SK-N-SH (cell line): ENCODE measurements around the gene TFE3. TPM values are rescaled to one million over a fixed set of nuclear protein-coding genes. Genes with fewer than 3 reads are reported as not detected.

Experiments used
- CTCF ChIA-PET: fragments of 300-600, 350-600 bp; formaldehyde crosslinking; extraction: SDS; loops from one replicate; lab custom pipeline; 2021; lab: Yijun Ruan, JAX
- POLR2A ChIA-PET: fragments of 350-600 bp; sonication (Branson Sonifier 250); formaldehyde crosslinking; extraction: SDS; loops from one replicate; lab custom pipeline; 2020; ENCODE audit warnings: antibody characterized with exemption, inconsistent platforms; lab: Yijun Ruan, JAX
- DNase-seq: peaks from one replicate; pipeline ENCODE4 v3.0.0; 2012
- H2AFZ ChIP-seq: fragments of 200-600 bp; sonication (generic); 2 replicates; pipeline ENCODE4 v1.8.1; 2016; ENCODE audit warnings: antibody characterized with exemption, mild to moderate bottlenecking, low read depth
- H3F3A ChIP-seq: fragments of 200-600 bp; sonication (generic); replicated peaks from 2 replicates; pipeline ENCODE3; 2016; ENCODE audit warnings: antibody characterized with exemption, mild to moderate bottlenecking; ENCODE audit not compliant: insufficient read depth
- H3K27ac ChIP-seq, 2 experiments: fragments of 200-500 bp in 1 of 2; fragments of 200-600 bp in 1 of 2; sonication (Bioruptor generic) in 1 of 2; sonication (generic), shearing (Covaris generic) in 1 of 2; 2 replicates each; pipeline versions ENCODE4 v1.5.1 to v1.6.1; 2014 to 2016; ENCODE audit warnings: low read depth in 2 of 2, inconsistent platforms in 1 of 2, low read length in 1 of 2, mild to moderate bottlenecking in 1 of 2, mixed read lengths in 1 of 2
- H3K27me3 ChIP-seq: fragments of 200-600 bp; sonication (generic), shearing (Covaris generic); 2 replicates; pipeline ENCODE4 v1.6.1; 2016; ENCODE audit warnings: mixed run types; ENCODE audit not compliant: insufficient read depth
- H3K36me3 ChIP-seq, 2 experiments: fragments of 200-500 bp in 1 of 2; fragments of 200-600 bp in 1 of 2; sonication (Bioruptor generic) in 1 of 2; sonication (generic) in 1 of 2; replicated peaks in 1 of 2; 2 replicates each; pipeline versions ENCODE3 to v1.5.1; 2014 to 2016; ENCODE audit warnings: low read length in 1 of 2, mild to moderate bottlenecking in 1 of 2; ENCODE audit not compliant: insufficient read depth in 2 of 2, control insufficient read depth in 1 of 2
- H3K4me1 ChIP-seq, 2 experiments: fragments of 200-500 bp in 1 of 2; fragments of 200-600 bp in 1 of 2; sonication (Bioruptor generic) in 1 of 2; sonication (generic), shearing (Covaris generic) in 1 of 2; 2 replicates each; pipeline versions ENCODE4 v1.5.1 to v1.6.1; 2014 to 2016; ENCODE audit warnings: low read depth in 1 of 2, low read length in 1 of 2, mixed run types in 1 of 2; ENCODE audit not compliant: insufficient read depth in 2 of 2, control insufficient read depth in 1 of 2
- H3K4me2 ChIP-seq: fragments of 200-600 bp; sonication (generic), shearing (Covaris generic); 2 replicates; pipeline ENCODE4 v1.6.1; 2017; ENCODE audit warnings: mixed run types
- H3K4me3 ChIP-seq, 2 experiments: fragments of 200-500 bp in 1 of 2; fragments of 200-600 bp in 1 of 2; sonication (Bioruptor generic) in 1 of 2; sonication (generic), shearing (Covaris generic) in 1 of 2; 2 replicates each; pipeline versions ENCODE4 v1.5.1 to v1.8.1; 2014 to 2016; ENCODE audit warnings: low read depth in 2 of 2, inconsistent platforms in 1 of 2, low read length in 1 of 2, mild to moderate bottlenecking in 1 of 2, mixed read lengths in 1 of 2, moderate library complexity in 1 of 2
- H3K79me2 ChIP-seq: fragments of 200-600 bp; sonication (generic); 2 replicates; pipeline ENCODE4 v1.8.1; 2017; ENCODE audit warnings: mild to moderate bottlenecking; ENCODE audit not compliant: insufficient read depth
- H3K9ac ChIP-seq: fragments of 200-600 bp; sonication (generic); 2 replicates; pipeline ENCODE4 v1.6.1; 2017; ENCODE audit warnings: mixed run types
- H3K9me2 ChIP-seq: fragments of 200-600 bp; sonication (generic); 2 replicates; pipeline ENCODE4 v1.6.1; 2017; ENCODE audit warnings: mixed run types
- H3K9me3 ChIP-seq: fragments of 200-600 bp; sonication (generic); 2 replicates; pipeline ENCODE4 v1.6.1; 2017; ENCODE audit warnings: mixed run types, mild to moderate bottlenecking, moderate library complexity
- H4K20me1 ChIP-seq: fragments of 200-600 bp; sonication (generic); 2 replicates; pipeline ENCODE4 v1.6.1; 2017; ENCODE audit warnings: mild to moderate bottlenecking, mixed run types; ENCODE audit not compliant: insufficient read depth
- GABPA ChIP-seq: IDR thresholded peaks from 2 replicates; pipeline ENCODE4 v1.4.0; 2012; ENCODE audit warnings: low read depth, mild to moderate bottlenecking
- JUND ChIP-seq: IDR thresholded peaks from 2 replicates; pipeline ENCODE4 v1.4.0; 2012
- MEF2A ChIP-seq: IDR thresholded peaks from 2 replicates; pipeline ENCODE4 v1.4.0; 2012; ENCODE audit warnings: low read depth, borderline replicate concordance
- NFIC ChIP-seq: IDR thresholded peaks from 2 replicates; pipeline ENCODE4 v1.4.0; 2012; ENCODE audit warnings: borderline replicate concordance
- RXRA ChIP-seq: IDR thresholded peaks from 2 replicates; pipeline ENCODE4 v1.4.0; 2012; ENCODE audit warnings: low read depth, mild to moderate bottlenecking, borderline replicate concordance
- TAF1 ChIP-seq: IDR thresholded peaks from 2 replicates; pipeline ENCODE4 v1.6.1; 2012; ENCODE audit warnings: low read depth, mild to moderate bottlenecking, low read length, moderate library complexity, borderline replicate concordance
- YY1 ChIP-seq: IDR thresholded peaks from 2 replicates; pipeline ENCODE4 v1.4.0; 2012; ENCODE audit warnings: low read depth, mild to moderate bottlenecking
- WGBS: methylation state at CpG from one replicate; pipeline ENCODE4 v1.1.6; 2017; ENCODE audit warnings: low lambda C conversion rate; 5-methylcytosine and 5-hydroxymethylcytosine counted together
- polyA plus RNA-seq, 3 experiments: library from polyadenylated mRNA; depleted of rRNA; stranded (reverse); fragments of >200 nt; gene quantifications; 2 replicates each; pipeline ENCODE4 v1.2.3, GENCODE V29; 2012
- TF ChIP-seq, protein P1 (sequence below): IDR thresholded peaks from 2 replicates; pipeline ENCODE4 v1.6.1; 2012; ENCODE audit warnings: mild to moderate bottlenecking, low read depth, low read length, moderate library complexity
- TF ChIP-seq, protein P2 (sequence below): fragments of 150-350 bp; IDR thresholded peaks from 2 replicates; pipeline ENCODE4 v1.6.1; 2016; ENCODE audit warnings: mild to moderate bottlenecking, low read depth, low read length

The TFE3 gene
- polyA plus RNA-seq, 1 of the 3 experiments (the other 2 are of a cell fraction), result 14.0 TPM

DNA sequence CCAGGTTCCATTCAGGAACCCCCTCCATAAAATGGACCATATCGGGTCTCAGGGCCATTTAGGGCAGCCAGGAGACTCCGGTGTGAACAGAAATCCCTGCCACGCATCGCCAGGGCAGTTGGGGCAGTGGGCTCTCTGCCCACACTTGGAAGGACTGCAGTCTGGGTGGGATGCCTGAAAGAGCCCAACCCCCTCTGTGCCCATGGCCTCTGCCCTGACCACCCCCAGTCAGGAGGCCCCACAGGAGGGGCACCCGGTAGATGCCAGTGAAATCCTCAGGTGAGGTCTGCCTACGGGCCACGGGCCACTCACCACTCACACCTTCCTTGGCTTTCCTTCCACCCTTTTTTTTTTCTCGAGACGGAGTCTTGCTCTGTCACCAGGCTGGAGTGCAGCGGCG, 25.9 kb upstream of the TFE3 start (continued):
- TF ChIP-seq, protein P1, sequence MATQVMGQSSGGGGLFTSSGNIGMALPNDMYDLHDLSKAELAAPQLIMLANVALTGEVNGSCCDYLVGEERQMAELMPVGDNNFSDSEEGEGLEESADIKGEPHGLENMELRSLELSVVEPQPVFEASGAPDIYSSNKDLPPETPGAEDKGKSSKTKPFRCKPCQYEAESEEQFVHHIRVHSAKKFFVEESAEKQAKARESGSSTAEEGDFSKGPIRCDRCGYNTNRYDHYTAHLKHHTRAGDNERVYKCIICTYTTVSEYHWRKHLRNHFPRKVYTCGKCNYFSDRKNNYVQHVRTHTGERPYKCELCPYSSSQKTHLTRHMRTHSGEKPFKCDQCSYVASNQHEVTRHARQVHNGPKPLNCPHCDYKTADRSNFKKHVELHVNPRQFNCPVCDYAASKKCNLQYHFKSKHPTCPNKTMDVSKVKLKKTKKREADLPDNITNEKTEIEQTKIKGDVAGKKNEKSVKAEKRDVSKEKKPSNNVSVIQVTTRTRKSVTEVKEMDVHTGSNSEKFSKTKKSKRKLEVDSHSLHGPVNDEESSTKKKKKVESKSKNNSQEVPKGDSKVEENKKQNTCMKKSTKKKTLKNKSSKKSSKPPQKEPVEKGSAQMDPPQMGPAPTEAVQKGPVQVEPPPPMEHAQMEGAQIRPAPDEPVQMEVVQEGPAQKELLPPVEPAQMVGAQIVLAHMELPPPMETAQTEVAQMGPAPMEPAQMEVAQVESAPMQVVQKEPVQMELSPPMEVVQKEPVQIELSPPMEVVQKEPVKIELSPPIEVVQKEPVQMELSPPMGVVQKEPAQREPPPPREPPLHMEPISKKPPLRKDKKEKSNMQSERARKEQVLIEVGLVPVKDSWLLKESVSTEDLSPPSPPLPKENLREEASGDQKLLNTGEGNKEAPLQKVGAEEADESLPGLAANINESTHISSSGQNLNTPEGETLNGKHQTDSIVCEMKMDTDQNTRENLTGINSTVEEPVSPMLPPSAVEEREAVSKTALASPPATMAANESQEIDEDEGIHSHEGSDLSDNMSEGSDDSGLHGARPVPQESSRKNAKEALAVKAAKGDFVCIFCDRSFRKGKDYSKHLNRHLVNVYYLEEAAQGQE, result no peak
- TF ChIP-seq TAF1 (no peak), GABPA (no peak)
- TF ChIP-seq, protein P2, sequence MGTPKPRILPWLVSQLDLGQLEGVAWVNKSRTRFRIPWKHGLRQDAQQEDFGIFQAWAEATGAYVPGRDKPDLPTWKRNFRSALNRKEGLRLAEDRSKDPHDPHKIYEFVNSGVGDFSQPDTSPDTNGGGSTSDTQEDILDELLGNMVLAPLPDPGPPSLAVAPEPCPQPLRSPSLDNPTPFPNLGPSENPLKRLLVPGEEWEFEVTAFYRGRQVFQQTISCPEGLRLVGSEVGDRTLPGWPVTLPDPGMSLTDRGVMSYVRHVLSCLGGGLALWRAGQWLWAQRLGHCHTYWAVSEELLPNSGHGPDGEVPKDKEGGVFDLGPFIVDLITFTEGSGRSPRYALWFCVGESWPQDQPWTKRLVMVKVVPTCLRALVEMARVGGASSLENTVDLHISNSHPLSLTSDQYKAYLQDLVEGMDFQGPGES, result no peak

DNA sequence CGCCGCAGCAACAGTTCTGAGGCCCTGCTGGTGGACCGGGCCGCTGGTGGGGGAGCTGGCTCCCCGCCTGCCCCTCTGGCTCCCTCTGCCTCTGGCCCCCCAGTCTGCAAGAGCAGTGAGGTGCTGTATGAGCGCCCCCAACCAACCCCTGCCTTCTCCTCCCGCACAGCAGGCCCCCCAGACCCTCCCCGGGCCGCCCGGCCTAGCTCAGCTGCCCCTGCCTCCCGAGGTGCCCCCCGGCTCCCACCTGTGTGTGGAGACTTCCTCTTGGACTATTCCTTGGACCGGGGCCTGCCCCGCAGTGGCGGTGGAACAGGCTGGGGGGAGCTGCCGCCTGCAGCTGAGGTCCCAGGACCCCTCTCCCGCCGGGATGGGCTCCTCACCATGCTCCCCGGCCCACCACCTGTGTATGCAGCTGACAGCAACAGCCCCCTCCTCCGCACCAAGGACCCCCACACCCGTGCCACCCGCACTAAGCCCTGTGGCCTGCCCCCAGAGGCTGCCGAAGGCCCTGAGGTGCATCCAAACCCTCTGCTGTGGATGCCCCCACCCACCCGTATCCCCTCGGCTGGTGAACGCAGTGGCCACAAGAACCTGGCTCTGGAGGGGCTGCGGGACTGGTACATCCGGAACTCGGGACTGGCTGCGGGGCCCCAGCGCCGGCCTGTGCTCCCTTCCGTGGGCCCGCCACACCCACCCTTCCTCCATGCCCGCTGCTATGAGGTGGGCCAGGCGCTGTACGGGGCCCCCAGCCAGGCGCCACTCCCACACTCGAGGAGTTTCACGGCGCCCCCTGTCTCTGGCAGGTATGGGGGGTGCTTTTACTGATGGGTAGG, 24.3 kb upstream of the TFE3 start:
- Histone ChIP-seq H3K36me3 (no peaks in the 10 kb centered on the region), H3K9me2 (no peaks in the 10 kb centered on the region), H3K9ac (no peak overlapping the region), H3K4me1 (peaks cover 0 to 6% of the 10 kb centered on the region in 2 experiments; a peak in 1 of 4 replicates), H3F3A (no peaks in the 10 kb centered on the region), H4K20me1 (0 out of 2 replicates have a peak, but pooled peaks cover 5% of the 10 kb centered on the region), H3K9me3 (no peaks in the 10 kb centered on the region), H3K4me2 (no peak overlapping the region), H3K27me3 (no peaks in the 10 kb centered on the region), H3K79me2 (peaks cover 12% of the 10 kb centered on the region; the same call in 1 of the 2 replicates), H3K27ac (no peak overlapping the region), H3K4me3 (no peak overlapping the region), H2AFZ (no peak overlapping the region)
- peak; percentile 44 for DNase-seq
- ChIA-PET CTCF (interaction anchor here (0.6 to 1.3 kb wide), 3 partner anchors 25 to 436 kb away, joined by 3 read pairs; no protein-coding TSS in a partner anchor), POLR2A (interaction anchor here (1.1 kb wide), 1 partner anchor 11 kb away, joined by 3 read pairs; no protein-coding TSS in a partner anchor)
- 84% methylated on average over 13 of the region's 41 CpGs for WGBS
- TF ChIP-seq MEF2A (no peak), NFIC (no peak), YY1 (no peak), JUND (no peak), RXRA (no peak)
